T-cell (primary cell): Measurements from ENCODE around the gene TAF1A. TPM values are rescaled to one million over a fixed set of nuclear protein-coding genes. Genes with fewer than 3 reads are reported as not detected.

Experiments used
- ATAC-seq, 4 experiments: fragments of 200-7000 bp in 3 of 4; fragments of 150-1000 bp in 1 of 4; cut with Tn5 transposase; replicated peaks in 1 of 4; 1 replicate in 3 of 4; 2 replicates in 1 of 4; pipeline ENCODE4 v1.10.0; 2021; ENCODE audit warnings: moderate library complexity in 3 of 4, mild to moderate bottlenecking in 2 of 4, moderate number of reproducible peaks in 1 of 4
- CTCF ChIA-PET, 2 donors: fragments of 300-600 bp; sonication (Branson Sonifier 250); formaldehyde crosslinking; loops; one replicate each; lab custom pipeline; 2022; ENCODE audit warnings: antibody characterized with exemption in 2 of 2; lab: Charles Lee
- POLR2A ChIA-PET, 2 donors: fragments of 300-600 bp; sonication (Branson Sonifier 250); formaldehyde crosslinking; loops; one replicate each; lab custom pipeline; 2022; ENCODE audit warnings: antibody characterized with exemption in 2 of 2; lab: Charles Lee
- DNase-seq, 35 experiments: peaks; one replicate each; pipeline versions ENCODE4 v3.0.0 to v3.0.0-alpha.2; 2013 to 2023
- H3K27ac ChIP-seq: one replicate; pipeline ENCODE4 v1.5.1; 2013; ENCODE audit warnings: low read length
- H3K27me3 ChIP-seq, 2 experiments: replicated peaks in 1 of 2; 1 replicate in 1 of 2; 2 replicates in 1 of 2; pipeline versions ENCODE4 v1.6.1 to v1.7.0; 2013; ENCODE audit warnings: low read length in 1 of 2, mixed read lengths in 1 of 2; ENCODE audit not compliant: control insufficient read depth in 2 of 2, insufficient read depth in 2 of 2; ENCODE audit errors: extremely low read depth in 1 of 2
- H3K36me3 ChIP-seq, 2 donors: 1 replicate in 1 of 2; 2 replicates in 1 of 2; pipeline versions ENCODE4 v1.6.1 to v1.7.0; 2013; ENCODE audit warnings: low read length in 1 of 2; ENCODE audit not compliant: control insufficient read depth in 2 of 2, insufficient read depth in 1 of 2; ENCODE audit errors: extremely low read depth in 1 of 2
- H3K4me1 ChIP-seq, 2 experiments: 1 replicate in 1 of 2; 2 replicates in 1 of 2; pipeline versions ENCODE4 v1.6.1 to v1.7.0; 2013; ENCODE audit warnings: low read length in 2 of 2, mixed read lengths in 1 of 2; ENCODE audit not compliant: insufficient read depth in 2 of 2, control insufficient read depth in 1 of 2; ENCODE audit errors: extremely low read depth in 1 of 2
- H3K4me3 ChIP-seq, 2 donors: 1 replicate in 1 of 2; 2 replicates in 1 of 2; pipeline versions ENCODE4 v1.5.1 to v1.7.0; 2013; ENCODE audit warnings: mild to moderate bottlenecking in 2 of 2, low read length in 1 of 2, moderate library complexity in 1 of 2; ENCODE audit not compliant: control insufficient read depth in 1 of 2; ENCODE audit errors: extremely low read depth in 1 of 2
- H3K9me3 ChIP-seq: 2 replicates; pipeline ENCODE4 v1.7.0; 2013
- H3K27ac Mint-ChIP-seq, 2 donors: one replicate each; pipeline ENCODE4 v1.8.0; 2020 to 2021; ENCODE audit warnings: mild to moderate bottlenecking in 2 of 2, mixed read lengths in 2 of 2
- H3K27me3 Mint-ChIP-seq, 2 donors: one replicate each; pipeline ENCODE4 v1.8.0; 2021 to 2022; ENCODE audit warnings: mixed read lengths in 2 of 2
- H3K36me3 Mint-ChIP-seq: one replicate; pipeline ENCODE4 v1.8.0; 2021; ENCODE audit warnings: mixed read lengths
- H3K4me1 Mint-ChIP-seq, 3 donors: one replicate each; pipeline ENCODE4 v1.8.0; 2020 to 2022; ENCODE audit warnings: mixed read lengths in 3 of 3, mild to moderate bottlenecking in 1 of 3
- H3K4me3 Mint-ChIP-seq, 3 donors: one replicate each; pipeline ENCODE4 v1.8.0; 2020 to 2022; ENCODE audit warnings: mild to moderate bottlenecking in 3 of 3, mixed read lengths in 3 of 3, moderate library complexity in 3 of 3
- H3K9me3 Mint-ChIP-seq, 3 donors: one replicate each; pipeline ENCODE4 v1.8.0; 2020 to 2022; ENCODE audit warnings: mixed read lengths in 3 of 3
- WGBS: methylation state at CpG from one replicate; pipeline ENCODE4 v1.1.5; 2013; ENCODE audit warnings: missing lambda C conversion rate; ENCODE audit not compliant: insufficient coverage; 5-methylcytosine and 5-hydroxymethylcytosine counted together
- total RNA-seq, 35 experiments: library from RNA in 6 of 35; stranded (reverse) in 6 of 35; fragments of 120-200 nt in 1 of 35; gene quantifications; one replicate each; pipeline versions ENCODE4 v1.2.1 to v1.2.4 and lab custom pipeline; 2013 to 2026

The TAF1A gene
- total RNA-seq, 5 donors from 2014 or later (not counting 1 experiment from before 2014, with no cell fraction given), result 5.7 to 14.0 (median 12.3) TPM

DNA sequence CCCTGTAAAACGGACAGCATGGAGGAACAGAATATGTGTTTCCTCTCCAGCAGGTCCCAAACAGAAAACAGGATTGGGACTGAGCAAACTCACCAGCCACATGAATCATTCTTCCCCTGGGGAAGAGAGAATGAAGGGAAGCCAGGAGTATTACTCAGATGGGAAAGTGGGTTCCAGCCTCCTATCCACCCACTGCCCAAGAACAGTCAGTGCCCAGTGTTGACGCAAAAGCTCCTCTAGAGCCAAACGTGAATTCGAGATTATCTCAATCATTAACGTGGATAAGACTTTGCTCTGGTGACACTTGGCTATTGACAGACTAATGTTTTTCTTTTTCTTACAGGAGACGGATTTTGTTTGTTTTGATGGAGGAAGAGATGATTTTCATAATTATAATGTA is 37.5 kb upstream of the TAF1A start:
- Histone ChIP-seq H3K27me3 (no peaks in the 10 kb centered on the region), H3K9me3 (no peaks in the 10 kb centered on the region), H3K27ac (no peak overlapping the region), H3K36me3 (peaks cover 0 to 85% of the 10 kb centered on the region in 2 donors), H3K4me1 (no peaks in the 10 kb centered on the region), H3K4me3 (no peak overlapping the region)
- ATAC-seq, result no peak
- no peak for DNase-seq
- CTCF ChIA-PET, result no interaction called here
- no peaks in the 10 kb centered on the region for H3K27me3 Mint-ChIP-seq
- no CpG with 5 or more reads among the region's 6 CpGs for WGBS
- peaks cover 68% of the 10 kb centered on the region for H3K36me3 Mint-ChIP-seq
- POLR2A ChIA-PET, result interaction anchor here (0.5 to 0.6 kb wide), 2 partner anchors 18 to 73 kb away, joined by 3 to 4 read pairs; no protein-coding TSS in a partner anchor
- no peaks in the 10 kb centered on the region for H3K9me3 Mint-ChIP-seq
- no peak overlapping the region for H3K4me3 Mint-ChIP-seq
- peaks cover 0 to 6% (median 0%) of the 10 kb centered on the region in 3 donors for H3K4me1 Mint-ChIP-seq
- no peak overlapping the region for H3K27ac Mint-ChIP-seq

DNA sequence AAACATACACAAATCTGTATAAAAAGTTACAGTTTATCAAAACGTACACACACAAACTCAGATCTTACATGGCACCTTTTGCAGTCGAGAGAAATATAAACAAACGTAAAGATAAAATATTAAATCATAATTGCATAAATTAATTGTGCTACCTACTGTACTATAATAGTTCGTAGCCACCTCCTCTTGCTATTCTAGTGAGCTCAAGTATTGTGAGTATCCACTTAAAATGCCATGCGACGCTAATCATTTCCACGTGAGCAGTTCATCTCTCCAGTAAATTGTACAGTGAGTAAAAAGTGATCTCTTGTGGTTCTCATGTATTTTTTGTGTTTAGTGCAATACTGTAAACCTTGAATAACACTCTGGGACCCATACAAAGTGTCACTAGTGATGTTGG is 34.5 kb upstream of the TAF1A start:
- H3K9me3 Mint-ChIP-seq, result no peaks in the 10 kb centered on the region
- peaks cover 0 to 62% of the 10 kb centered on the region in 2 donors for H3K36me3 ChIP-seq
- no peak overlapping the region for H3K27ac Mint-ChIP-seq

DNA sequence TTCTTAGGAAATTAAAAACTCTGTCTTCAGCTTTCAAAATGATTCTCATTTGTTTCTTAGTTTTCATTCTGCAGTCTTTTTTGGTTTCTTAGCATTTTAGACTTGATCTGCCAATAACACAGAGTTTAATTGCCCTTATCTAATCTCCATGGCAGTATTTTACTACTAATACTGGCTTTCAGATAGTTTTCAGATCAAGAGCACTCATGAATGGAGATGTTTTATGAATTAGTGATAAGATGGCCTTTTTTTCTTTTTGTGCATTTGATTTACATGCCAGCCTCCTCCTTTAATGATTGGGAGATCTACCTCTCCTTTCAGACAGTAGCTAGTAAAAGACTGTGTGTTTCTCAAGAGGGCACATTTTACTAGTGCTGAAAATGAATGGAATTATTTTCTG is 33.7 kb upstream of the TAF1A start:
- no peaks in the 10 kb centered on the region for H3K27me3 Mint-ChIP-seq
- DNase-seq, result no peak
- peaks cover 26 to 36% (median 28%) of the 10 kb centered on the region in 3 donors for H3K4me1 Mint-ChIP-seq
- H3K36me3 Mint-ChIP-seq, result peaks cover 46% of the 10 kb centered on the region
- no peak for ATAC-seq
- POLR2A ChIA-PET, result no interaction called here
- Histone ChIP-seq H3K4me3 (no peak overlapping the region), H3K9me3 (no peaks in the 10 kb centered on the region), H3K27ac (no peak overlapping the region), H3K27me3 (no peaks in the 10 kb centered on the region), H3K4me1 (peaks cover 10 to 12% of the 10 kb centered on the region in 2 experiments), H3K36me3 (peaks cover 0 to 55% of the 10 kb centered on the region in 2 donors)
- H3K9me3 Mint-ChIP-seq, result no peaks in the 10 kb centered on the region
- CTCF ChIA-PET, result no interaction called here
- no peak overlapping the region for H3K4me3 Mint-ChIP-seq
- H3K27ac Mint-ChIP-seq, result peak overlapping the region in 1 of 2 donors; percentile 3

More for the DNA sequence above, 34.5 kb upstream of the TAF1A start:
- no CpG with 5 or more reads among the region's 7 CpGs for WGBS
- DNase-seq (no peak), ATAC-seq (no peak)
- Mint-ChIP-seq H3K4me1 (peaks cover 22 to 28% (median 22%) of the 10 kb centered on the region in 3 donors), H3K27me3 (no peaks in the 10 kb centered on the region), H3K36me3 (peaks cover 54% of the 10 kb centered on the region), H3K4me3 (no peak overlapping the region)
- Histone ChIP-seq H3K27me3 (no peaks in the 10 kb centered on the region), H3K27ac (no peak overlapping the region), H3K4me3 (no peak overlapping the region), H3K9me3 (no peaks in the 10 kb centered on the region), H3K4me1 (peaks cover 4% of the 10 kb centered on the region in 2 experiments)
- ChIA-PET POLR2A (interaction anchor here in 1 of 2 donors (0.6 kb wide), 1 partner anchor 12 kb away, joined by 3 read pairs; no protein-coding TSS in a partner anchor), CTCF (interaction anchor here (0.6 to 1.5 kb wide), 3 partner anchors 10 to 685 kb away, joined by 3 to 6 read pairs (median 5); no protein-coding TSS in a partner anchor)

DNA sequence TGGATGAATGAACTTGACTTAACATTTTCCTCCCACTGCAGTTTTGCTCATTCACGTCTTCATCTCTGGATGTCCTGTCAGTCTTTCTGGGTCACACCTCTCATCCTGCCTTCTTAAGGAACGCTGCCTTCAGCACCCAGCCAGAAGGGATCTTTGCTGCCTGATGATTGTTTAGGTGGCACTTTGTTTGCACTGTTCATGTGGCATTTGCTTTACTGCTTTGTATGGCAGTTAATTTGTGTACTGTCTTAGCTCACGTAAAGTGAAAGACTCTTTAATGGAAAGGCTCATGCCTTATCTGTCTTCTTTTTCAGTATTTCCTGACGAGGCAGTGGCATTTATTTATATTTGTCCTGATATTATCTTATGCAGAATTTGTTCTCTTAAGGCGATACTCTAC is 33.0 kb upstream of the TAF1A start:
- Histone ChIP-seq H3K9me3 (no peaks in the 10 kb centered on the region), H3K27me3 (no peaks in the 10 kb centered on the region), H3K36me3 (peaks cover 0 to 49% of the 10 kb centered on the region in 2 donors), H3K4me1 (peaks cover 10 to 12% of the 10 kb centered on the region in 2 experiments), H3K27ac (no peak overlapping the region), H3K4me3 (no peak overlapping the region)
- ATAC-seq (no peak), DNase-seq (no peak)
- H3K4me1 Mint-ChIP-seq, result peaks cover 26 to 31% (median 28%) of the 10 kb centered on the region in 3 donors
- H3K27ac Mint-ChIP-seq, result no peak overlapping the region
- peaks cover 39% of the 10 kb centered on the region for H3K36me3 Mint-ChIP-seq
- WGBS, result 100% methylated on average over 1 of the region's 5 CpGs
- H3K9me3 Mint-ChIP-seq, result no peaks in the 10 kb centered on the region
- CTCF ChIA-PET, result no interaction called here
- POLR2A ChIA-PET, result no interaction called here
- H3K4me3 Mint-ChIP-seq, result no peak overlapping the region
- no peaks in the 10 kb centered on the region for H3K27me3 Mint-ChIP-seq

DNA sequence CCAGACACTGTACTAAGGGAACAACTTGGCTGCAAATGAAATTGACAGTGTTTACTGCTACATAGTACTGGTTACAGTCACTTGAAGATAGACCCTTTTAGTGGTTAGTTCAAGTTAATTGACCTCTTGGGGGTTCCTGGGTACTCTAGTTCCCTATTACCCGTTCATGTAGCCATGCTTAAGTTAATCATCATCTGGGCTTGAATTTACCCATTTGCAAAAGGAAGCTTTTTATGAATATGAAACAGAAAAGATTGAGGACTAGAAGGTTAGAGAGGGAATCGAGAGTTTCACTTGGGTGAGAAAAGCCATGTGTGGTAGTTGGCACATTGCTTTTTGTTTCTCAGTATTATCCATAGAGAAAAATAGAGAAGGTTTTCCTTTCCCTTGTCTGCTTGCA is 30.8 kb upstream of the TAF1A start:
- no CpG with 5 or more reads among the region's 2 CpGs for WGBS

DNA sequence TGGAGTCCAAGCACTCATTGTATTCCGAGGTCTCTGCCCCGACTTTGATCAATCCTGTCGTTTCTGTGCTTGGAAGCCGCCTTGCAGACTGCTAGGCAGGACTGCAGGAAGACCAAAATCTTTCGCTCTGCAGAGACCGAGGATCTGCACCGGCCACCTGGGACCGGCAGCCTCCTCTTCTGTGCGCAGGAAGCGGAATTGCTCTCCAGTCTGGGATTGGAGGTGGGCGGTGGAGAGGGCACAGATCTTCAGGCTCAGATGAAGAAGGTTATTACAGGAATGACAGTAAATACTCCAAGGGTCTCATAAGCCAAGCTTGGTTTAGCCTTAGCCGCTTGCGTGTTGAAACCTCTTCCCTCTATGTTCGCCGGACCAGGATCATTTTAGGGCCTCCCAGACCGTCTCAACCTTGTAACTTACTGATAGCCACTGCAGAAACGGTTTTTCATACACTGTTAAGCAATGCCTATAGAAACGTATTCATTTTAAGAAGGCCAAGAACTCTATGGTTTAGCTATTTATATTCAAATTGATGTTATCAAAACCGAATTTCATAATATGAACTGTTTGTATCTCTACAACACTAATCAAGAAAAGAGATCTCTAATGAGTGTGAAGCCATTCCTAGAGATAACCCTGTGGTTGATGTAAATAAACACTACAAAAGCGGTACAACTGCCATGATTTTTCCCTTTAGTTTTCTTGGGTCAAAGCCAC is 29.3 kb upstream of the TAF1A start:
- Histone ChIP-seq H3K27ac (no peak overlapping the region), H3K27me3 (no peaks in the 10 kb centered on the region), H3K9me3 (no peaks in the 10 kb centered on the region), H3K4me1 (peaks cover 13 to 18% of the 10 kb centered on the region in 2 experiments), H3K36me3 (peaks cover 0 to 15% of the 10 kb centered on the region in 2 donors), H3K4me3 (peak overlapping the region; percentile 48 to 78)
- ChIA-PET CTCF (interaction anchor here (0.6 to 4.4 kb wide), 4 partner anchors 15 to 35 kb away, joined by 4 to 29 read pairs (median 8); no protein-coding TSS in a partner anchor), POLR2A (interaction anchor here (0.6 to 1.2 kb wide), 5 partner anchors 19 to 877 kb away, joined by 3 to 6 read pairs (median 3); partner anchors contain the start of gene DUSP10 (in 1 of the 2))
- DNase-seq, result peak in 4 of 35 experiments; percentile 3 to 23 (median 7)
- Mint-ChIP-seq H3K27ac (peak overlapping the region; percentile 62 to 77), H3K36me3 (peaks cover 19% of the 10 kb centered on the region), H3K27me3 (peaks cover 9 to 10% of the 10 kb centered on the region in 2 donors), H3K9me3 (no peaks in the 10 kb centered on the region), H3K4me1 (peaks cover 30 to 33% (median 31%) of the 10 kb centered on the region in 3 donors), H3K4me3 (peak overlapping the region; percentile 83 to 91 (median 87))
- ATAC-seq, result no peak
- WGBS, result 48% methylated on average over 8 of the region's 20 CpGs

More for the DNA sequence above, 30.8 kb upstream of the TAF1A start:
- Histone ChIP-seq H3K27ac (no peak overlapping the region), H3K27me3 (no peaks in the 10 kb centered on the region), H3K36me3 (peaks cover 0 to 27% of the 10 kb centered on the region in 2 donors), H3K4me3 (no peak overlapping the region), H3K4me1 (peaks cover 13 to 18% of the 10 kb centered on the region in 2 experiments), H3K9me3 (no peaks in the 10 kb centered on the region)
- H3K4me1 Mint-ChIP-seq, result peaks cover 30 to 33% (median 31%) of the 10 kb centered on the region in 3 donors
- no peaks in the 10 kb centered on the region for H3K9me3 Mint-ChIP-seq
- POLR2A ChIA-PET, result interaction anchor here in 1 of 2 donors (1.2 to 2.1 kb wide), 3 partner anchors 24 to 878 kb away, joined by 5 to 6 read pairs (median 5); partner anchors contain the start of genes DUSP10 and TAF1A
- H3K36me3 Mint-ChIP-seq, result peaks cover 22% of the 10 kb centered on the region
- DNase-seq (no peak), ATAC-seq (no peak)
- CTCF ChIA-PET, result interaction anchor here in 1 of 2 donors (0.6 to 4.4 kb wide), 3 partner anchors 14 to 1763 kb away, joined by 3 to 29 read pairs (median 3); no protein-coding TSS in a partner anchor
- no peaks in the 10 kb centered on the region for H3K27me3 Mint-ChIP-seq
- H3K27ac Mint-ChIP-seq, result no peak overlapping the region
- H3K4me3 Mint-ChIP-seq, result peak overlapping the region in 1 of 3 donors; percentile 91
